Amniotic epithelial cell (primary cell): ENCODE results near the gene RPLP2.

Experiments used
- DNase-seq: peaks from one replicate; pipeline ENCODE4 v3.0.0-alpha.2; 2010; ENCODE audit warnings: low read depth

Gene RPLP2

DNA sequence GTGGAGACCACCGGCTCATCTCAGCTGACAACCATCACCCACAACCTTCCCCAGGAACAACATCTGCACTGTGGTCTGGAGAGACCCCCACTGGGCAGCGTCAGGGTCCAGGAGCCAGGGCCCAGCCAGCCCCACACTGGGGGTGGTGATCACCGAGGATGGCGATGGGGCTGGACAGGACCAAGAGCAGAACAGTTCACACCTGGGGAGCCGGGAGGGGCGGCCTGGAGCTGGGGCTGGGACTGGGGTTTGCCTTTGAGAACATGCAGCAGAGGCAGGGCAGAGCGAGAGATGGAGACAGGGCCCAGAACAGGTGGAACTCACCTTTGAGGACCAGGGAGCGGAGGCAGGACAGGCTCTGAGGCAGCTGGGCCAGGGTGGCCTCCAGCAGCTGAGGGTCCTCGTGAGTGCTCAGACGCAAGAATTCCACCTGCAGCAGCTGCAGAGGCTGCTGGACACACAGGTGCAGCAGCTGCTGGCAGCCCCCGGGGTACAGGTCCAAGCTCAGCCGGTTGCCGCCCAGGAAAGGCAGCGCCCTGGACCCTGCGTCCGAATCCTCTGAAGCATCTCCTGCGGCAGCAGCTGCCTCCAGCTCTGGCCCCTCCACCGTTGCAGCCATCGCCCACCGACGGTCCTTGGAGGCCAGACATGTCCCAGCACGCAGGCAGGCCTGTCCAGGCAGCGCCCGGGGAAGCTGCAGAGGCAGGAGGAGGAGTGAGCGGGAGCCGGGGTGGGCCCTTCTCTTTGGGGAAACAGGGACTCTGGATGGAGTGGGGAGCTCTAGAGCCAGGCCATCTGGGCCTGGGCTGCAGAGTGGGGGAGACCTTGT, 5.8 kb upstream of the RPLP2 start:
- DNase-seq, result no peak

- no peak for DNase-seq
Observed at GRCh38 chr11:804599-804964, 5.2 kb upstream of the RPLP2 start.

DNA sequence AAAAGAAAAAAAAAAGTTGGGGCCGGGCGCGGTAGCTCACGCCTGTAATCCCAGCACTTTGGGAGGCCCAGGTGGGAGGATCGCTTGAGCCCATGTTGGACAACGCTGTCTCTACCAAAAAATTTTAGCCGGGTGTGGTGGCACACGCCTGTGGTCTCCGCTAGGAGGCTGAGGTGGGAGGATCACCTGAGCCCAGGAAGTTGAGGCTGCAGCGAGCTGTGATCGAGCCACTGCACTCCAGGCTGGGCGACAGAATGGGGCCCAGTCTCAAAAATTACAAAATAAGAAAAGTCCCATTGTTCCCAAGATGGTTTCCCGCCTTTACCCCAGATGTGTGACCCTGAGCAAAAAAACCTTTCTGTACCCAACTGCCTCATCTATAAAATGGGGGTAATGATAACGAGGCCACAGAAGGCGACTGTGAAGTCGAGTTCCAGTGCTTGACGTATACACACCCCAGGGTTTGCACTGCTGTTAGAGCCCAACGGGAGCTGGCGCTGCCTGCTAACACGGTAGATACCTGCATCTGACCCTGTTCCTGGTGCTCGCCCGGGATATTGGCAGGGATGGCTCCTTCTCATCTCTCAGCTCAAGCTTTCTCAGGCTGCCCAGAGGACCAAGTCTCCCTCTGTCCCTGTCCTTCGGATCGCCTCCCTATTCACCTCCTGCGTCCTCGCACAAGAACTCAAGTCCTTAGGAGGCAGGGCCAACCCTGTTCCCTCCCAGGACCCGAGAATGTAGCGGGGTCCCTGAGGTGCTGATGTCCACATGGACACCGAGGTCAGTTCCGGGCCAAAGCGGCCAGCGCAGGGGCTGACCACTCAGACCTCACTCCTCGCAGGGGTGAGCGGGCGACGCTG, 1.1 kb upstream of the RPLP2 start:
- no peak for DNase-seq

DNA sequence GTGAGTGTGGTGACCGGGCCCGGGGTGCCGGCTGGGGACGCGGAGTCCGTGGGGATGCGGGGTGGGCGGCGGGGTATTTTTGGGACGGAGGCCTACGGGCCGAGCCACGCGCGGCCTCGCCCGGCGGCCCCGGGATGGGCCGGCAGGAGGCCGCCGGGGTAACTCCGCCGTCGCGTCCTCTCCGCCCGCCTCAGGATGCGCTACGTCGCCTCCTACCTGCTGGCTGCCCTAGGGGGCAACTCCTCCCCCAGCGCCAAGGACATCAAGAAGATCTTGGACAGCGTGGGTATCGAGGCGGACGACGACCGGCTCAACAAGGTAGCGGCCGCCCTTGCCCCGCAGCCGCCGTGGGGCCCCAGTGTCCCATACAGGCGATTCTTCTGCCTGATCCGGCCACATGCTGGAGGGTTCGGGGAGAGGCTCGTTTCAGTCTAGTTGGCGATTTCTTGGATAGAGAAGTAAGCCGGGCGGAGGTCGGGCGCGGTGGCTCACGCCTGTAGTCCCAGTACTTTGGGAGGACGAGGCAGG, 337 bp downstream of the RPLP2 start:
- DNase-seq, result no peak

GRCh38 chr11:811446-812245, 1.9 kb downstream of the RPLP2 start:
- DNase-seq, result no peak

DNA sequence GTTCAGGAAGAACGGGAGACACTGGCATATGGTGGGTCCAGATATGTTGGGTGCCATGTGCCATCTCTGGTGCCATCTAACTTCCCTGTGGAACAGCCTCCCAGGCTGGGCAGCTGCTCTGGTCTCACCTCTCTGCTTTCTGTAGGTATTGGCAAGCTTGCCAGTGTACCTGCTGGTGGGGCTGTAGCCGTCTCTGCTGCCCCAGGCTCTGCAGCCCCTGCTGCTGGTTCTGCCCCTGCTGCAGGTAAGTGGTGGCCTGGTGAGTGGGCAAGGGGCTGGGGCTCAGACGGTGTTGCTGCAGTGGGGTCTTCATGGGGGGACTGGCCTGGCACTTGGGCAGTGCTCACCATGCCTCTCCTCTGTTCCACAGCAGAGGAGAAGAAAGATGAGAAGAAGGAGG, 2.6 kb downstream of the RPLP2 start:
- no peak for DNase-seq

- DNase-seq, result no peak
Observed at GRCh38 chr11:813072-813455, 3.3 kb downstream of the RPLP2 start.

DNA sequence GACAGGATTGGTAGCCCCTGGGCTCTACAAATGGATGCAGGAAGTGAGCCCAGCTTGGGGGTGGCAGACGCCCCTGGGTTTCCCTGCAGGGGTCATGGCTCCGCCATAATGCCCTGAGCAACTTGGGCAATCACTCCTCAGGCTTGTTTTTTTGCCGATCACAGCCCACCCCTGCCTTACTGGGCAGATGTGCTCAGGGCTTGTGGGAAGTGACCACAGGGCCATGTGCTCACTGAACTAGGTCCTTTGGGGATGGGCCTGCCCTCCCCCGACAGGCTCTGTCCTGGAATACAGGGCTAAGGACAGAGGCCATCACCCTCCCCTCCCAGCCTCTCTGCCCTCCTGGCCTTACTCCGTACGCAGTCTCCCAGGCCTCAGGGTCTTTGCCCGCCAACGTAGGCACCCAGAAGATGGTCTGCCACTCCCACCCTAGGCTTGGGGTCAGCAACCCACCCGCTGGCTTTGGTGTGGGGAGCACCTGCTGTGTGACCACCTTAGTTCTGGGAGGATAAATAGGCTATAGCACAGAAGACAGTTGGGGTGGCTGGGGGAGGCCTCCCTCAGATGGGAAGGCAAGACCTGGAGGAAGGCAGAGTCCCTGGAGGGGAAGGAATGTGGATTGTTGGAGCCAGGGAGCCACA, 3.8 kb downstream of the RPLP2 start:
- DNase-seq, result no peak

- no peak for DNase-seq
Observed at GRCh38 chr11:815675-816432, 6.1 kb downstream of the RPLP2 start.

DNA sequence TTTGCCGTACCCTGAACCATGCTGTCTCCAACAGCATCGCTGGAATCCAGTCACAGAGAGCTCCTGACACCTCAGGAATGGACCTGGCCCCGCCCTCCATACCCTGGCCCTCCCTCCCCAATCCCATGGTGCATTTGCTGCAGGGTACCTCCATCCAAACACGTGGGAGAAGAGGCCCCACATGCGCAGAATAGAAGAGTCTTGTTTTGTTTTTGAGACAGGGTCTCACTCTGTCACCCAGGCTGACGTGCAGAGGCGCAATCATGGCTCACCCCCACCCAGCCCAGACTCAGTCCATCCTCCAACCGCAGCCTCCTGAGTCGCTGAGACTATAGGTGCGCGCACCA, 6.6 kb downstream of the RPLP2 start:
- no peak for DNase-seq

DNA sequence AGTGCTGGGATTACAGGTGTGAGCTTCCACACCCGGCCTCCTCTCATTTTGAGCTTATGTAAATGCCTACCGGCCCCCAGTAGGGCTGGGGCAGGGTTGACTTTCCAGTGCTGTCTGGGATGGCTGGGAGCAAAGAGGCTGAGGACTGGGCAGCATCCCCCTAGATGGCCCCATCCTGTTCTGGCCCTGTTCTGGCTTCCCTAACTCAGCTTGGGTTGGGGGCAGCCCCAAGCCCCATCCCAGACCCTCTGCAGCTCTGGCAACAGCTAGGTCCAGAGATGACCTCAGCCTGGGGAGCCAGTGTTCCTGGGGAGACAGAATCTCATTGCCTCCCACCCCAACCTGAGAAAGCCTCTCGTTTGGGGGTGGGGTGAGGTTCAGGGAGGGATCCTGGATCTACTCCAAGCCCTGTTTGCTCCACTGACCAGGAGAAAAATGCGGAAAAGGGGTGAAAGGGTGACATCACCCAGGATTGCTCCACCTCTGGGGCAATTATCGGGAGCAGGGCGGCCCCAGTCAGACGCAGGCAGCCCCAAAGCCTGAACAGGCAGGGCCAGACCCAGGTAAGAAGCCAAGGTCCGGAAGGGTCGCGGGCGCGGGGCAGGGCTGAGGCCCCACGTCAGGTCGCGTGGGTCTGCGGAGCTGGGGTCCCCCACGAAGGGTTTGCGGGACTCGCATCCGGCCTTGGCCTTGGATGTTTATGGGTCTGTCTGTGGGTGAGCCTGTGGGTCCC, 8.8 kb downstream of the RPLP2 start, which contains the start of gene PNPLA2:
Gene PNPLA2, plus strand, starts transcription at position 519 of the 733 bp plus-strand sequence. CDS start 805 bp downstream, outside the sequence.
- peak; percentile 85 for DNase-seq

DNA sequence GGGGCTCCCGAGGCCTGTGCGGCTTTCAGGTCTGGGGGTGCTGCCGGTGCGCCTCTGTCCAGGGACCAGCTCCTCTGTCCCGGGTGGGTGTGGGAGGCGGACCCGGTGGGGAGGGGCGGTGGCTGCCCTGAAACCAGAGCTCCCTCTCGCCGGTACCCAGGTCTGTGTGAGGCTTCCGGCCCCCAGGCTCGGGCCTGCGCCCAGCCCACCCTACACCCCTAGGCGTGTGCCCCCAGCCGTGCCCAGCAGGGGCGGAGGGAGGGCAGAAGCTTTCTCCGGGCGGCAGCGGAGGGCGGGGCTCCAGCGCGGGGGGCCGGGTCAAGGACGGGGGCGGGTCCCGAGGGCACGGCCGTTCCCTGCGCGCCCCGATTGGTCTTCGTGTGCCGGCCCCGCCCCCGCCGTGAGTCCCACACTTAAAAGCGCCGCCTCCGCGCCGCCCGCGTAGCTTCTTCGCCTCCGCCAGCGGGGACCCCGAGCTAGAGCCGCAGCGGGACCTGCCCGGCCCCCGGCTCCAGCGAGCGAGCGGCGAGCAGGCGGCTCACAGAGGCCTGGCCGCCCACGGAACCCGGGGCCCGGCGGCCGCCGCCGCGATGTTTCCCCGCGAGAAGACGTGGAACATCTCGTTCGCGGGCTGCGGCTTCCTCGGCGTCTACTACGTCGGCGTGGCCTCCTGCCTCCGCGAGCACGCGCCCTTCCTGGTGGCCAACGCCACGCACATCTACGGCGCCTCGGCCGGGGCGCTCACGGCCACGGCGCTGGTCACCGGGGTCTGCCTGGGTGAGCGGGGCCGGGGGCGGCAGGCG, 9.6 kb downstream of the RPLP2 start:
- peak; percentile 68 for DNase-seq

- peak; percentile 63 for DNase-seq
Observed at GRCh38 chr11:819943-820649, 10.3 kb downstream of the RPLP2 start.

GRCh38 chr11:820655-821511, 11.1 kb downstream of the RPLP2 start:
- peak; percentile 62 for DNase-seq

DNA sequence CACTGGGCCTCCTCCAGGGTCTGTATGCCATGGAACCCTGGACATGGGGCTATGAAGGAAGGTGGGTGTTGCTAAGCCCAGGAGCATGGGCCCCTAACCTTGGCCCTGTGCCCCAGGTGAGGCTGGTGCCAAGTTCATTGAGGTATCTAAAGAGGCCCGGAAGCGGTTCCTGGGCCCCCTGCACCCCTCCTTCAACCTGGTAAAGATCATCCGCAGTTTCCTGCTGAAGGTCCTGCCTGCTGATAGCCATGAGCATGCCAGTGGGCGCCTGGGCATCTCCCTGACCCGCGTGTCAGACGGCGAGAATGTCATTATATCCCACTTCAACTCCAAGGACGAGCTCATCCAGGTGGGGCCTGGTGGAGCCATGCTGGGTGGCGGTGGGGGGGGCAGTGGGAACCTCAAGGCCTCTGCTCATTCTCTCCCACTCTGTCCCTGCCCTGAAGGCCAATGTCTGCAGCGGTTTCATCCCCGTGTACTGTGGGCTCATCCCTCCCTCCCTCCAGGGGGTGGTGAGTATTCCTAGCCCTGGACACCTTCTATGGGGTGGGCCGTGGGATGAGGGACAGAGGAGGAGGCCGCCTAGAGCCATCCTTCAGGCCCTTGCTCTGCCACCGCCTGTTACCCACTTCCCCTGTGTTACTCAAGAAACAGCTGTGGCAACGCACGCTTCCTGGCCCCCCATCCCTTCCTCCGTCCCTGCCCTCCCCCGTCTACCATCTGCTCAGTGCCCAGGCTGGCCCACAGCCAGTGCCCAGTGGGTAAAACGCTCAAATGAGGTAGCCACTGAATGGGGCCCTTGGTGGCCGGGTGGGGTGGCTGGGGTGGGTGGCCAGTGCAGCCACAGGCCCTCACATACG, 12.0 kb downstream of the RPLP2 start:
- no peak for DNase-seq

- no peak for DNase-seq
Observed at GRCh38 chr11:823441-824291, 13.9 kb downstream of the RPLP2 start.
